Measurements from ENCODE around the gene CSNK1G3. TPM values are rescaled to one million over a fixed set of nuclear protein-coding genes. Genes with fewer than 3 reads are reported as not detected.

Gene CSNK1G3
- total and polyA plus RNA-seq, 2 donors (not counting 1 experiment from before 2014, with no cell fraction given) = 31.9 to 57.0 TPM

- no peak overlapping the region for H3K27ac ChIP-seq (ENCODE audit: insufficient read depth, low read length)
- H4K20me1 ChIP-seq (ENCODE audit: control insufficient read depth, extremely low read depth, insufficient read depth, low read length) = no peaks in the 10 kb centered on the region
- no peak overlapping the region for H3K4me3 ChIP-seq (replicated peaks in 1 of 4; ENCODE audit: control extremely low read depth in 1 of 4, insufficient read depth in 1 of 4, low read depth in 3 of 4, low read length in 4 of 4)
- no peak overlapping the region for H3K9ac ChIP-seq (ENCODE audit: insufficient read depth, low read length)
- no peaks in the 10 kb centered on the region for H3K27me3 ChIP-seq (ENCODE audit: control insufficient read depth, insufficient read depth, low read length)
- H3K79me2 ChIP-seq (ENCODE audit: control insufficient read depth, insufficient read depth, low read length) = peaks cover 41% of the 10 kb centered on the region
- no peak overlapping the region for H3K4me2 ChIP-seq (ENCODE audit: extremely low read depth, insufficient read depth, low read length)
- H3K4me1 ChIP-seq (ENCODE audit: control insufficient read depth, extremely low read depth, insufficient read depth, low read length) = no peaks in the 10 kb centered on the region
- no peaks in the 10 kb centered on the region for H3K9me3 ChIP-seq (ENCODE audit: control insufficient read depth, insufficient read depth, low read depth, low read length)
- TF ChIP-seq EZH2 (IDR thresholded peaks at IDR 0.05; ENCODE audit: low read length, missing control alignments) (no peak), CTCF (conservative IDR thresholded peaks at IDR 0.05 in 1 of 2, IDR thresholded peaks at IDR 0.05 in 1 of 2; ENCODE audit: low read depth in 1 of 2, low read length in 2 of 2) (no peak)
- DNase-seq (ENCODE audit: low read depth in 2 of 2) = no peak
- no peaks in the 10 kb centered on the region for H3K36me3 ChIP-seq (ENCODE audit: control insufficient read depth, insufficient read depth, low read length)
- no peak overlapping the region for H2AFZ ChIP-seq (ENCODE audit: low read length)
Observed at GRCh38 chr5:123528065-123528464, 16.1 kb downstream of the CSNK1G3 start.

- peaks cover 38% of the 10 kb centered on the region for H3K79me2 ChIP-seq (ENCODE audit: control insufficient read depth, insufficient read depth, low read length)
- H3K36me3 ChIP-seq (ENCODE audit: control insufficient read depth, insufficient read depth, low read length) = no peaks in the 10 kb centered on the region
- H3K9ac ChIP-seq (ENCODE audit: insufficient read depth, low read length) = no peak overlapping the region
- DNase-seq (ENCODE audit: low read depth in 2 of 2) = no peak
- H3K27ac ChIP-seq (ENCODE audit: insufficient read depth, low read length) = no peak overlapping the region
- no peak overlapping the region for H2AFZ ChIP-seq (ENCODE audit: low read length)
- H3K9me3 ChIP-seq (ENCODE audit: control insufficient read depth, insufficient read depth, low read depth, low read length) = no peaks in the 10 kb centered on the region
- H3K4me2 ChIP-seq (ENCODE audit: extremely low read depth, insufficient read depth, low read length) = no peak overlapping the region
- H3K4me3 ChIP-seq (replicated peaks in 1 of 4; ENCODE audit: control extremely low read depth in 1 of 4, insufficient read depth in 1 of 4, low read depth in 3 of 4, low read length in 4 of 4) = no peak overlapping the region
- H4K20me1 ChIP-seq (ENCODE audit: control insufficient read depth, extremely low read depth, insufficient read depth, low read length) = no peaks in the 10 kb centered on the region
- no peak for TF ChIP-seq EZH2 (IDR thresholded peaks at IDR 0.05; ENCODE audit: low read length, missing control alignments)
- no peaks in the 10 kb centered on the region for H3K27me3 ChIP-seq (ENCODE audit: control insufficient read depth, insufficient read depth, low read length)
- H3K4me1 ChIP-seq (ENCODE audit: control insufficient read depth, extremely low read depth, insufficient read depth, low read length) = no peaks in the 10 kb centered on the region
Observed at GRCh38 chr5:123528878-123529277, 16.9 kb downstream of the CSNK1G3 start.

GRCh38 chr5:123530728-123531127, 18.8 kb downstream of the CSNK1G3 start:
- H3K27ac ChIP-seq (ENCODE audit: insufficient read depth, low read length) = no peak overlapping the region
- H3K79me2 ChIP-seq (ENCODE audit: control insufficient read depth, insufficient read depth, low read length) = peaks cover 31% of the 10 kb centered on the region
- H3K36me3 ChIP-seq (ENCODE audit: control insufficient read depth, insufficient read depth, low read length) = no peaks in the 10 kb centered on the region
- TF ChIP-seq CTCF (conservative IDR thresholded peaks at IDR 0.05 in 1 of 2, IDR thresholded peaks at IDR 0.05 in 1 of 2; ENCODE audit: low read depth in 1 of 2, low read length in 2 of 2) (no peak), EZH2 (IDR thresholded peaks at IDR 0.05; ENCODE audit: low read length, missing control alignments) (no peak)
- no peaks in the 10 kb centered on the region for H3K4me1 ChIP-seq (ENCODE audit: control insufficient read depth, extremely low read depth, insufficient read depth, low read length)
- H3K9ac ChIP-seq (ENCODE audit: insufficient read depth, low read length) = no peak overlapping the region
- H3K4me3 ChIP-seq (replicated peaks in 1 of 4; ENCODE audit: control extremely low read depth in 1 of 4, insufficient read depth in 1 of 4, low read depth in 3 of 4, low read length in 4 of 4) = no peak overlapping the region
- H3K27me3 ChIP-seq (ENCODE audit: control insufficient read depth, insufficient read depth, low read length) = no peaks in the 10 kb centered on the region
- H3K4me2 ChIP-seq (ENCODE audit: extremely low read depth, insufficient read depth, low read length) = no peak overlapping the region
- H3K9me3 ChIP-seq (ENCODE audit: control insufficient read depth, insufficient read depth, low read depth, low read length) = no peaks in the 10 kb centered on the region
- DNase-seq (ENCODE audit: low read depth in 2 of 2) = no peak
- no peak overlapping the region for H2AFZ ChIP-seq (ENCODE audit: low read length)
- H4K20me1 ChIP-seq (ENCODE audit: control insufficient read depth, extremely low read depth, insufficient read depth, low read length) = no peaks in the 10 kb centered on the region

Measured in fibroblast of lung (primary cell).